Measurements from ENCODE around the gene TADA2A. TPM values are rescaled to one million over a fixed set of nuclear protein-coding genes. Genes with fewer than 3 reads are reported as not detected.

TADA2A gene
- total RNA-seq, 1 donor, result 15.5 TPM

GRCh38 chr17:37361543-37361942 is 45.1 kb upstream of the TADA2A start:
- TF ChIP-seq, protein P1, sequence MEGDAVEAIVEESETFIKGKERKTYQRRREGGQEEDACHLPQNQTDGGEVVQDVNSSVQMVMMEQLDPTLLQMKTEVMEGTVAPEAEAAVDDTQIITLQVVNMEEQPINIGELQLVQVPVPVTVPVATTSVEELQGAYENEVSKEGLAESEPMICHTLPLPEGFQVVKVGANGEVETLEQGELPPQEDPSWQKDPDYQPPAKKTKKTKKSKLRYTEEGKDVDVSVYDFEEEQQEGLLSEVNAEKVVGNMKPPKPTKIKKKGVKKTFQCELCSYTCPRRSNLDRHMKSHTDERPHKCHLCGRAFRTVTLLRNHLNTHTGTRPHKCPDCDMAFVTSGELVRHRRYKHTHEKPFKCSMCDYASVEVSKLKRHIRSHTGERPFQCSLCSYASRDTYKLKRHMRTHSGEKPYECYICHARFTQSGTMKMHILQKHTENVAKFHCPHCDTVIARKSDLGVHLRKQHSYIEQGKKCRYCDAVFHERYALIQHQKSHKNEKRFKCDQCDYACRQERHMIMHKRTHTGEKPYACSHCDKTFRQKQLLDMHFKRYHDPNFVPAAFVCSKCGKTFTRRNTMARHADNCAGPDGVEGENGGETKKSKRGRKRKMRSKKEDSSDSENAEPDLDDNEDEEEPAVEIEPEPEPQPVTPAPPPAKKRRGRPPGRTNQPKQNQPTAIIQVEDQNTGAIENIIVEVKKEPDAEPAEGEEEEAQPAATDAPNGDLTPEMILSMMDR (IDR thresholded peaks at IDR 0.05; ENCODE audit: insufficient read depth, low read depth, low read length), result no peak
- no peak overlapping the region for H3K4me3 ChIP-seq (ENCODE audit: low read depth, low read length)
- DNase-seq (ENCODE audit: low read depth), result no peak

- no peak for DNase-seq (ENCODE audit: low read depth)
- no peak overlapping the region for H3K4me3 ChIP-seq (ENCODE audit: low read depth, low read length)
- TF ChIP-seq, protein P1 (IDR thresholded peaks at IDR 0.05; ENCODE audit: insufficient read depth, low read depth, low read length), result no peak
Observed at GRCh38 chr17:37365589-37365988, 41.1 kb upstream of the TADA2A start.

- TF ChIP-seq, protein P1 (IDR thresholded peaks at IDR 0.05; ENCODE audit: insufficient read depth, low read depth, low read length), result no peak
- peak; percentile 28 for DNase-seq (ENCODE audit: low read depth)
- H3K4me3 ChIP-seq (ENCODE audit: low read depth, low read length), result no peak overlapping the region
Observed at GRCh38 chr17:37368577-37368976, 38.1 kb upstream of the TADA2A start.

- TF ChIP-seq, protein P1 (IDR thresholded peaks at IDR 0.05; ENCODE audit: insufficient read depth, low read depth, low read length), result peak; percentile 100
- DNase-seq (ENCODE audit: low read depth), result peak; percentile 90
- no peak overlapping the region for H3K4me3 ChIP-seq (ENCODE audit: low read depth, low read length)
Observed at GRCh38 chr17:37373530-37374159, 33.0 kb upstream of the TADA2A start.

GRCh38 chr17:37375706-37376105 is 31.0 kb upstream of the TADA2A start, which contains the start of gene C17orf78:
Gene C17orf78 (plus strand): TSS chr17:37375985. CDS start chr17:37376093, 108 bp downstream.
- no peak for DNase-seq (ENCODE audit: low read depth)
- no peak within 1 kb of the TSS for H3K4me3 ChIP-seq (ENCODE audit: low read depth, low read length)
- TF ChIP-seq, protein P1 (IDR thresholded peaks at IDR 0.05; ENCODE audit: insufficient read depth, low read depth, low read length), result no peak

DNA sequence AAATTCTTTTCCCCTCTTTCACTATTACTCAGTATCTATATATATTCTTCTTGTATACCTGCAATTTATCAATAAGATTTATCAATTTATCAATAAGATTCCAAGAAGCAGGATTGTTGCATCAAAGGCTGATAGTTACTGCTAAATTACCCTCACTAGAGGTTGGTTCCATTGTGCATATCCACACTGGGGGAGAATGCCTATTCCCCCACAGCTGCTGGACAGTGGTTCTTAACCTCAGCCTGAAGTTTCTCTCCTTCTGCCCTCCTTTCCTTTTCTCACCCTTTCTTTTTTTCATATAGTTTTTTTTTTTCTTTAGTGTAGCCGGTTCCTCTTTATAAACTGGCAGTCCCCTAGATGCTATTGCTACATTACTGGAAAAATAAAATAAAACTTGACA is 24.6 kb upstream of the TADA2A start:
- no peak for DNase-seq (ENCODE audit: low read depth)
- no peak overlapping the region for H3K4me3 ChIP-seq (ENCODE audit: low read depth, low read length)
- TF ChIP-seq, protein P1 (IDR thresholded peaks at IDR 0.05; ENCODE audit: insufficient read depth, low read depth, low read length), result no peak
